Transverse colon (tissue), 4 donors: ENCODE measurements around the gene JMJD1C. TPM values are rescaled to one million over a fixed set of nuclear protein-coding genes. Genes with fewer than 3 reads are reported as not detected.

ENCODE experiments used
- DNase-seq: peaks from one replicate; pipeline ENCODE4 v3.0.0-alpha.2; 2019
- H3K27ac ChIP-seq, 4 donors: fragments of 200-600 bp; sonication (generic); 2 replicates each; pipeline ENCODE4 v1.5.1; 2016 to 2018; ENCODE audit warnings: inconsistent platforms in 4 of 4
- H3K27me3 ChIP-seq: fragments of 200-600 bp; sonication (generic); 2 replicates; pipeline ENCODE4 v1.5.1; 2017; ENCODE audit warnings: inconsistent platforms
- H3K36me3 ChIP-seq, 4 donors: fragments of 200-600 bp; sonication (generic); 2 replicates each; pipeline ENCODE4 v1.5.1; 2017 to 2019; ENCODE audit warnings: inconsistent platforms in 4 of 4
- H3K4me1 ChIP-seq, 4 donors: fragments of 200-600 bp; sonication (generic); 2 replicates each; pipeline ENCODE4 v1.5.1; 2017 to 2020; ENCODE audit warnings: inconsistent platforms in 4 of 4
- H3K4me3 ChIP-seq, 4 donors: fragments of 200-600 bp; sonication (generic); 1 replicate in 1 of 4; 2 replicates in 3 of 4; pipeline versions ENCODE4 v1.5.1 to v1.6.1; 2017 to 2019; ENCODE audit warnings: inconsistent platforms in 4 of 4
- H3K9me3 ChIP-seq, 2 donors: fragments of 200-600 bp; sonication (generic); 2 replicates each; pipeline ENCODE4 v1.5.1; 2017 to 2019; ENCODE audit warnings: inconsistent platforms in 2 of 2
- CTCF ChIP-seq, 5 experiments: fragments of 200-600 bp in 3 of 5; fragments of 450-650 bp in 2 of 5; sonication (generic) in 3 of 5; IDR thresholded peaks; 1 replicate in 2 of 5; 2 replicates in 3 of 5; pipeline ENCODE4 v1.5.1; 2016 to 2017; ENCODE audit warnings: antibody characterized with exemption in 5 of 5, inconsistent platforms in 3 of 5, mild to moderate bottlenecking in 2 of 5, moderate library complexity in 1 of 5
- EP300 ChIP-seq: sonication (generic); formaldehyde crosslinking; IDR thresholded peaks from one replicate; pipeline ENCODE4 v1.6.1; 2017; ENCODE audit warnings: antibody characterized with exemption, low read depth
- POLR2A ChIP-seq: fragments of 450-650 bp; IDR thresholded peaks from one replicate; pipeline ENCODE4 v1.6.1; 2016; ENCODE audit warnings: antibody characterized with exemption, mild to moderate bottlenecking, moderate library complexity
- POLR2AphosphoS5 ChIP-seq, 3 donors: sonication (generic); formaldehyde crosslinking; IDR thresholded peaks; one replicate each; pipeline ENCODE4 v1.6.1; 2016; ENCODE audit warnings: antibody characterized with exemption in 3 of 3
- WGBS, 2 donors: methylation state at CpG; one replicate each; pipeline ENCODE4 v1.1.5; 2018; ENCODE audit warnings: low coverage in 1 of 2; 5-methylcytosine and 5-hydroxymethylcytosine counted together
- in situ Hi-C, 4 donors: fragments of 200-750 bp; cut with MboI; loops; one replicate each; pipeline versions ENCODE4 v1.15.0 to v1.15.1; 2017; ENCODE audit warnings: low sequenced_read_pairs in 3 of 4, low pct_ligation_motif_present in 1 of 4, low pct_unique_long_range_greater_than_20kb in 1 of 4
- intact Hi-C: fragments of 100-400 bp; cut with DNase I; formaldehyde crosslinking; loops from one replicate; pipeline ENCODE4 v1.15.1; 2023; ENCODE audit warnings: low total_unique reads
- total RNA-seq, 4 donors: library from RNA; depleted of rRNA; stranded (reverse); fragments of >200 nt; gene quantifications; one replicate each; pipeline ENCODE4 v1.1.0, GENCODE V29; 2016

The JMJD1C gene
- total RNA-seq, 4 donors from 2014 or later: 56.7 to 128 (median 78.9) TPM

DNA sequence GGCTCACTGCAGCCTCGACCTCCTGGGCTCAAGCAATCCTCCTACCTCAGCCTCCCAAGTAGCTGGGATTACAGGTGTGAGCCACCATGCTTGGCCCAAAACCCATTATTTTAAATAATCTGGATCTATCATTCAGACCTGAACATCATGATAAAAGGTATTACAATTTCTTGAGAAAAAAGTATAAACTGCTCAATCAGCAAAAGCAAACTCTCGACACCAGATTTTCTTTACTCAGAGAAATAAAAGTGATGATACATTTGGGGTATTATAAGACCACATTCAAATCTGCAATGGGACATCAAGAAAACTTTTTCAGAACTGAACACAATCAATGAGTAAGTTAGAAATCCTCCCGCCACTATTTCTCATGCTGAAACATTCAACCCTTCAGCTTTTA, 41.2 kb downstream of the JMJD1C start:
- Histone ChIP-seq H3K27me3 (no peaks in the 10 kb centered on the region), H3K4me3 (no peak overlapping the region), H3K36me3 (no peaks in the 10 kb centered on the region), H3K27ac (no peak overlapping the region), H3K9me3 (no peaks in the 10 kb centered on the region), H3K4me1 (peaks cover 2 to 25% (median 8%) of the 10 kb centered on the region in 4 donors)
- no peak for DNase-seq
- in situ Hi-C loops (no loop called here), intact Hi-C loops (no loop called here)
- TF ChIP-seq EP300 (no peak), POLR2AphosphoS5 (IDR thresholded peaks at IDR 0.05) (no peak), POLR2A (no peak)
- WGBS, 2 donors: 96 to 98% methylated on average over 3 of the region's 3 CpGs

- Histone ChIP-seq H3K4me3 (no peak overlapping the region), H3K27me3 (no peaks in the 10 kb centered on the region), H3K9me3 (no peaks in the 10 kb centered on the region), H3K36me3 (no peaks in the 10 kb centered on the region), H3K27ac (no peak overlapping the region), H3K4me1 (peaks cover 0 to 20% (median 7%) of the 10 kb centered on the region in 4 donors)
- in situ Hi-C loops (no loop called here), intact Hi-C loops (no loop called here)
- 71 to 82% methylated on average over 3 of the region's 3 CpGs for WGBS, 2 donors
- DNase-seq: no peak
- TF ChIP-seq EP300 (no peak), POLR2A (no peak), CTCF (IDR thresholded peaks at IDR 0.05) (no peak), POLR2AphosphoS5 (IDR thresholded peaks at IDR 0.05) (no peak)
These were observed 42.3 kb downstream of the JMJD1C start for GRCh38 chr10:63423494-63423893.

- H3K4me3 ChIP-seq: no peak overlapping the region
- intact Hi-C loops (no loop called here), in situ Hi-C loops (no loop called here)
- H3K27me3 ChIP-seq: no peaks in the 10 kb centered on the region
- DNase-seq: no peak
- no peaks in the 10 kb centered on the region for H3K36me3 ChIP-seq
- TF ChIP-seq POLR2A (no peak), CTCF (IDR thresholded peaks at IDR 0.05) (no peak), EP300 (no peak), POLR2AphosphoS5 (IDR thresholded peaks at IDR 0.05) (no peak)
- peaks cover 0 to 20% (median 8%) of the 10 kb centered on the region in 4 donors for H3K4me1 ChIP-seq
- no peaks in the 10 kb centered on the region for H3K9me3 ChIP-seq
- H3K27ac ChIP-seq: no peak overlapping the region
These were observed 44.2 kb downstream of the JMJD1C start for GRCh38 chr10:63421591-63421990.

DNA sequence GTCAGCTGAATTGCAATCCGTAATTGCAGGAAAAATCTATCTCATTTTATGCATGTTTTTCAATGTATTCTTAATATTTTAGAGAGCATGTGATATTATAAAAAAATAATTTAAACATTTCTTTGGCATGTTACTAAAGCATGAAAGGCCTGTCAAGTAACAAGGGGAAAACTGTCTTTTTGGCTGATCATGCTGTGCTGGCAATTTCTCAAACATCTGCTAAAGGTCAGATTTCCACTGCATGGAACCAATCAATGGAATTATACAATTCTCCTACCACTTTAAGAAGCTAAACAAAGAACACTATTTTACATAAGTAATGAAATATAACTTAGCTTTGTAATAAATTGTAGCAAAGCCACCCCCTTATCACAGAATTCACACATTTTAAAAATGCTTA, 49.4 kb downstream of the JMJD1C start:
- H3K27ac ChIP-seq: no peak overlapping the region
- intact Hi-C loops (no loop called here), in situ Hi-C loops (no loop called here)
- 81 to 86% methylated on average over 1 of the region's 1 CpG for WGBS, 2 donors
- no peaks in the 10 kb centered on the region for H3K9me3 ChIP-seq
- no peak for DNase-seq
- peaks cover 0 to 14% (median 8%) of the 10 kb centered on the region in 4 donors for H3K4me1 ChIP-seq
- H3K4me3 ChIP-seq: no peak overlapping the region
- no peaks in the 10 kb centered on the region for H3K27me3 ChIP-seq
- no peaks in the 10 kb centered on the region for H3K36me3 ChIP-seq
- TF ChIP-seq POLR2A: no peak
- TF ChIP-seq POLR2AphosphoS5 (IDR thresholded peaks at IDR 0.05): no peak
- TF ChIP-seq EP300: no peak
- TF ChIP-seq CTCF (IDR thresholded peaks at IDR 0.05): no peak

- in situ Hi-C loops (no loop called here), intact Hi-C loops (no loop called here)
- Histone ChIP-seq H3K4me1 (peaks cover 0 to 14% (median 6%) of the 10 kb centered on the region in 4 donors), H3K4me3 (no peak overlapping the region), H3K27ac (no peak overlapping the region), H3K27me3 (no peaks in the 10 kb centered on the region), H3K9me3 (no peaks in the 10 kb centered on the region), H3K36me3 (no peaks in the 10 kb centered on the region)
- DNase-seq: no peak
- 73 to 76% methylated on average over 5 of the region's 5 CpGs for WGBS, 2 donors
- no peak for TF ChIP-seq CTCF (IDR thresholded peaks at IDR 0.05)
- TF ChIP-seq POLR2A: no peak
- TF ChIP-seq EP300: no peak
- no peak for TF ChIP-seq POLR2AphosphoS5 (IDR thresholded peaks at IDR 0.05)
These were observed 50.0 kb downstream of the JMJD1C start for GRCh38 chr10:63415640-63416244.
